Trophoblast cell (in vitro differentiated cells and primary cell): ENCODE measurements around the gene TGFB1I1.

Experiments
- DNase-seq, 2 donors: peaks; one replicate each; pipeline ENCODE4 v3.0.0-alpha.2; 2016
- H2AFZ ChIP-seq: 2 replicates; pipeline ENCODE4 v1.6.1; 2013; ENCODE audit warnings: low read length, moderate library complexity, mild to moderate bottlenecking; ENCODE audit not compliant: insufficient read depth, poor library complexity
- H2AK5ac ChIP-seq: 2 replicates; pipeline ENCODE4 v1.6.1; 2013; ENCODE audit warnings: mild to moderate bottlenecking, low read length
- H2BK120ac ChIP-seq: 2 replicates; pipeline ENCODE4 v1.6.1; 2013; ENCODE audit warnings: low read length, mild to moderate bottlenecking, moderate library complexity; ENCODE audit not compliant: insufficient read depth, poor library complexity
- H2BK12ac ChIP-seq: 2 replicates; pipeline ENCODE4 v1.6.1; 2013; ENCODE audit warnings: mild to moderate bottlenecking, low read length, moderate library complexity
- H2BK5ac ChIP-seq: 2 replicates; pipeline ENCODE4 v1.6.1; 2013; ENCODE audit warnings: low read length, low read depth, moderate library complexity, mild to moderate bottlenecking; ENCODE audit not compliant: poor library complexity
- H3K14ac ChIP-seq: 2 replicates; pipeline ENCODE4 v1.6.1; 2013; ENCODE audit warnings: mild to moderate bottlenecking, low read length
- H3K18ac ChIP-seq: 2 replicates; pipeline ENCODE4 v1.6.1; 2013; ENCODE audit warnings: mild to moderate bottlenecking, low read length
- H3K23ac ChIP-seq: 2 replicates; pipeline ENCODE4 v1.6.1; 2013; ENCODE audit warnings: low read length
- H3K27ac ChIP-seq: 2 replicates; pipeline ENCODE4 v1.5.1; 2013; ENCODE audit warnings: low read depth, mild to moderate bottlenecking, inconsistent platforms, low read length, moderate library complexity
- H3K27me3 ChIP-seq: 2 replicates; pipeline ENCODE4 v1.6.1; 2013; ENCODE audit warnings: inconsistent platforms, mild to moderate bottlenecking, low read length, moderate library complexity; ENCODE audit not compliant: insufficient read depth
- H3K36me3 ChIP-seq, 2 experiments: 1 replicate in 1 of 2; 2 replicates in 1 of 2; pipeline ENCODE4 v1.6.1; 2013; ENCODE audit warnings: low read length in 2 of 2, mild to moderate bottlenecking in 2 of 2, moderate library complexity in 1 of 2; ENCODE audit not compliant: insufficient read depth in 2 of 2, control insufficient read depth in 1 of 2
- H3K4ac ChIP-seq: 2 replicates; pipeline ENCODE4 v1.6.1; 2013; ENCODE audit warnings: low read depth, mild to moderate bottlenecking, low read length, moderate library complexity
- H3K4me1 ChIP-seq, 2 experiments: 1 replicate in 1 of 2; 2 replicates in 1 of 2; pipeline ENCODE4 v1.6.1; 2013; ENCODE audit warnings: low read length in 2 of 2, mild to moderate bottlenecking in 2 of 2, moderate library complexity in 1 of 2; ENCODE audit not compliant: insufficient read depth in 2 of 2, control insufficient read depth in 1 of 2
- H3K4me2 ChIP-seq: 2 replicates; pipeline ENCODE4 v1.6.1; 2013; ENCODE audit warnings: inconsistent platforms, mild to moderate bottlenecking, low read length, moderate library complexity
- H3K4me3 ChIP-seq: 2 replicates; pipeline ENCODE4 v1.5.1; 2013; ENCODE audit warnings: mild to moderate bottlenecking, low read depth, low read length, inconsistent platforms
- H3K79me1 ChIP-seq: one replicate; pipeline ENCODE4 v1.6.1; 2013; ENCODE audit warnings: low read length
- H3K79me2 ChIP-seq: 2 replicates; pipeline ENCODE4 v1.6.1; 2013; ENCODE audit warnings: low read length, mild to moderate bottlenecking; ENCODE audit not compliant: control insufficient read depth, insufficient read depth, poor library complexity
- H3K9ac ChIP-seq: 2 replicates; pipeline ENCODE4 v1.6.1; 2013; ENCODE audit warnings: mild to moderate bottlenecking, low read length
- H3K9me3 ChIP-seq: 2 replicates; pipeline ENCODE4 v1.6.1; 2013; ENCODE audit warnings: low read depth, mild to moderate bottlenecking, control low read depth, inconsistent platforms, low read length; ENCODE audit not compliant: insufficient read depth
- H4K12ac ChIP-seq: 2 replicates; pipeline ENCODE4 v1.6.1; 2013; ENCODE audit warnings: low read depth, mild to moderate bottlenecking, low read length, moderate library complexity
- H4K8ac ChIP-seq: 2 replicates; pipeline ENCODE4 v1.6.1; 2013; ENCODE audit warnings: low read depth, mild to moderate bottlenecking, low read length, moderate library complexity
- H4K91ac ChIP-seq: one replicate; pipeline ENCODE4 v1.6.1; 2013; ENCODE audit warnings: low read depth, mild to moderate bottlenecking, low read length, moderate library complexity
- WGBS: extraction: QIAGEN DNeasy Blood & Tissue Kit; methylation state at CpG from one replicate; pipeline ENCODE4 v1.1.7; 2013; ENCODE audit warnings: missing lambda C conversion rate; ENCODE audit not compliant: insufficient read length, insufficient coverage; ENCODE audit errors: extremely low coverage; 5-methylcytosine and 5-hydroxymethylcytosine counted together

TGFB1I1 gene

GRCh38 chr16:31486045-31486444 is 14.1 kb downstream of the TGFB1I1 start:
- Histone ChIP-seq H3K18ac (no peak overlapping the region), H3K9ac (no peak overlapping the region), H3K9me3 (peaks cover 11% of the 10 kb centered on the region), H4K12ac (no peak overlapping the region), H2AK5ac (no peak overlapping the region), H2BK120ac (no peak overlapping the region), H2BK12ac (no peak overlapping the region), H4K91ac (no peak overlapping the region), H2AFZ (no peak overlapping the region), H3K27ac (no peak overlapping the region), H3K79me2 (no peaks in the 10 kb centered on the region), H3K4me2 (no peak overlapping the region), H3K27me3 (peaks cover 35% of the 10 kb centered on the region), H3K36me3 (peaks cover 12 to 14% of the 10 kb centered on the region in 2 experiments), H3K4me1 (peaks cover 7 to 14% of the 10 kb centered on the region in 2 experiments), H3K14ac (no peak overlapping the region), H2BK5ac (no peak overlapping the region), H3K4ac (no peak overlapping the region), H3K79me1 (no peaks in the 10 kb centered on the region), H3K23ac (no peak overlapping the region), H3K4me3 (no peak overlapping the region), H4K8ac (no peak overlapping the region)
- no CpG with 5 or more reads among the region's 5 CpGs for WGBS
- DNase-seq = no peak

- Histone ChIP-seq H2AFZ (no peak overlapping the region), H3K4me2 (peak overlapping the region; percentile 64), H3K18ac (no peak overlapping the region), H3K36me3 (peaks cover 21% of the 10 kb centered on the region in 2 experiments), H3K4me3 (peak overlapping the region; percentile 33), H2BK120ac (no peak overlapping the region), H4K12ac (no peak overlapping the region), H3K27me3 (peaks cover 35% of the 10 kb centered on the region), H3K79me2 (no peaks in the 10 kb centered on the region), H3K9me3 (peaks cover 11% of the 10 kb centered on the region), H2AK5ac (no peak overlapping the region), H3K9ac (no peak overlapping the region), H3K79me1 (no peaks in the 10 kb centered on the region), H2BK12ac (no peak overlapping the region), H3K14ac (no peak overlapping the region), H2BK5ac (no peak overlapping the region), H3K23ac (no peak overlapping the region), H3K27ac (no peak overlapping the region), H4K8ac (no peak overlapping the region), H3K4ac (no peak overlapping the region), H3K4me1 (peaks cover 7 to 14% of the 10 kb centered on the region in 2 experiments), H4K91ac (no peak overlapping the region)
- no peak for DNase-seq
- WGBS = no CpG with 5 or more reads among the region's 48 CpGs
Observed at GRCh38 chr16:31487071-31487719, 15.2 kb downstream of the TGFB1I1 start.

GRCh38 chr16:31487720-31488467 is 15.9 kb downstream of the TGFB1I1 start:
- H2AK5ac ChIP-seq = no peak overlapping the region
- peak overlapping the region; percentile 33 for H3K4me3 ChIP-seq
- no CpG with 5 or more reads among the region's 60 CpGs for WGBS
- H3K36me3 ChIP-seq = peaks cover 25 to 28% of the 10 kb centered on the region in 2 experiments
- H3K27me3 ChIP-seq = peaks cover 34% of the 10 kb centered on the region
- no peak overlapping the region for H2AFZ ChIP-seq
- H3K9ac ChIP-seq = no peak overlapping the region
- no peaks in the 10 kb centered on the region for H3K79me2 ChIP-seq
- H3K14ac ChIP-seq = no peak overlapping the region
- H3K27ac ChIP-seq = no peak overlapping the region
- H3K18ac ChIP-seq = no peak overlapping the region
- H3K4me2 ChIP-seq = peak overlapping the region; percentile 64
- no peak overlapping the region for H2BK120ac ChIP-seq
- H3K4ac ChIP-seq = no peak overlapping the region
- no peak overlapping the region for H4K91ac ChIP-seq
- no peaks in the 10 kb centered on the region for H3K79me1 ChIP-seq
- no peak overlapping the region for H4K12ac ChIP-seq
- H3K4me1 ChIP-seq = peaks cover 7 to 14% of the 10 kb centered on the region in 2 experiments
- no peak overlapping the region for H2BK5ac ChIP-seq
- no peak overlapping the region for H2BK12ac ChIP-seq
- H3K9me3 ChIP-seq = peaks cover 11% of the 10 kb centered on the region
- no peak overlapping the region for H4K8ac ChIP-seq
- H3K23ac ChIP-seq = no peak overlapping the region
- DNase-seq = peak; percentile 49 to 70

- Histone ChIP-seq H4K8ac (no peak overlapping the region), H3K4me3 (peak overlapping the region; percentile 26), H4K91ac (no peak overlapping the region), H2AFZ (no peak overlapping the region), H3K9ac (no peak overlapping the region), H3K23ac (no peak overlapping the region), H3K4me1 (peaks cover 7 to 14% of the 10 kb centered on the region in 2 experiments), H2BK12ac (no peak overlapping the region), H2BK5ac (no peak overlapping the region), H3K18ac (no peak overlapping the region), H3K27ac (no peak overlapping the region), H3K4me2 (peak overlapping the region; percentile 64), H2BK120ac (no peak overlapping the region), H3K79me1 (no peaks in the 10 kb centered on the region), H3K79me2 (no peaks in the 10 kb centered on the region), H3K14ac (no peak overlapping the region), H4K12ac (no peak overlapping the region), H3K36me3 (peaks cover 33 to 36% of the 10 kb centered on the region in 2 experiments), H3K9me3 (peaks cover 11% of the 10 kb centered on the region), H2AK5ac (no peak overlapping the region), H3K4ac (no peak overlapping the region), H3K27me3 (peaks cover 34% of the 10 kb centered on the region)
- DNase-seq = peak; percentile 34 to 57
- WGBS = no CpG with 5 or more reads among the region's 77 CpGs
Observed at GRCh38 chr16:31488468-31489297, 16.7 kb downstream of the TGFB1I1 start.
